ENCODE measurements around the gene MTM1.

Gene MTM1

DNA sequence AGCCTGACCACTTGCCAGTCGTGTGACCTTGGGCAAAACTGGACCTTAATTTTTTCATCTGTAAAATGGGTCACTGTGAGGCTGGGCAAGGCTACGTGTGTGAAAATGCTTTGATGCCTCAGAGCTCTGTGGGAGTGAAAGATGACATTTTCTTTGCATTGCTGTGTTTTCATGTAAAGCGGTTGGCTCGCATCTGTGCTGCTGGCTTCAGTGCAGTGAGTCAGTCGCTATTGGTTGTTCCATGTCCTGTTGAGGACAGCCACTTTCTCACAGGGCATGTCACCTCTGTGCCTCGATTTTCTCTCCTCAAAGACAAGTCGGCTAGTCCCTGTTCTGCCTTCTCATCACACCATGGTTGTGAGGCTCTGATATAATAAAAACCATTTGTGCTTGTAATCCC lies 129.2 kb downstream of the MTM1 start:
- no peak overlapping the region for H3K27ac ChIP-seq
- TF ChIP-seq CTCF (conservative IDR thresholded peaks at IDR 0.05): no peak

- no peak overlapping the region; the same call in 1 of the 2 replicates for H3K27ac ChIP-seq
- no peak for TF ChIP-seq CTCF (conservative IDR thresholded peaks at IDR 0.05)
Measured at GRCh38 chrX:150698981-150699380, 130.6 kb downstream of the MTM1 start.

- peak overlapping the region; percentile 29; the same call in 1 of the 2 replicates for H3K27ac ChIP-seq
Measured at GRCh38 chrX:150700107-150700506, 131.7 kb downstream of the MTM1 start.

DNA sequence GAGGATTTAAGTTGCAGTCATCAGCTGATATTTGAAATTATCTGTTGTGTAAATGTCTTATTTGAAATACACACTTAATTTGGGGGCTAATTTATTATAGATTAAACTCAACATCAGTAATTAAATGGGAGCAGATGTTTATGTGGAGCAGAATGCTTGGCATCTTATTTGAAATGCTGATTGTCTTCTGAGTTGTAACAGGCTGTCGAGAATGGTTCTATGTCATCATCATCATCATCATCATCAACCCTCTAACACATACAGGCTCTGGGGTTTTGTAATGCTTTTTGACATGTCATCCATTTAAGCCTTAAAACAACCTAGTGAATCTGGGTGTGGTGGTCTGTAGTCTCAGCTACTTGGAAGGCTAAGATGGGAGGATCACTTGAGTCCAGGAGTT lies 133.0 kb downstream of the MTM1 start:
- no peak overlapping the region for H3K27ac ChIP-seq
- TF ChIP-seq CTCF (conservative IDR thresholded peaks at IDR 0.05): no peak

More at GRCh38 chrX:150700107-150700506, 131.7 kb downstream of the MTM1 start:
- TF ChIP-seq CTCF (conservative IDR thresholded peaks at IDR 0.05): no peak

GRCh38 chrX:150702966-150703694 lies 134.7 kb downstream of the MTM1 start:
- no peak for TF ChIP-seq CTCF (conservative IDR thresholded peaks at IDR 0.05)
- H3K27ac ChIP-seq: no peak overlapping the region

DNA sequence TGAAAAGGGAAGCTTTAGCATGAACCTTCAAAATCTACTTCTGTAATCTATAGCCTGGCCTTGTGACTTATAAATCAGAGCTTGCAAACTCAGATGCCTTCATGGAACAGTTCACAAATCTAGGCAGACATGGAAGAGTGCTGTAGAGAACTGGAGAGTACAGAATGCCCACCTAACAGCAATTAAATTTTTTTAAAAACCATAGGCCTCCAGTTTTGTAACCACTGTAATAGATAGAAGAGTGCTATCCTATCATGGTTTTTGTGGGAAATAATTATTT lies 135.2 kb downstream of the MTM1 start:
- no peak overlapping the region for H3K27ac ChIP-seq
- TF ChIP-seq CTCF (conservative IDR thresholded peaks at IDR 0.05): no peak

DNA sequence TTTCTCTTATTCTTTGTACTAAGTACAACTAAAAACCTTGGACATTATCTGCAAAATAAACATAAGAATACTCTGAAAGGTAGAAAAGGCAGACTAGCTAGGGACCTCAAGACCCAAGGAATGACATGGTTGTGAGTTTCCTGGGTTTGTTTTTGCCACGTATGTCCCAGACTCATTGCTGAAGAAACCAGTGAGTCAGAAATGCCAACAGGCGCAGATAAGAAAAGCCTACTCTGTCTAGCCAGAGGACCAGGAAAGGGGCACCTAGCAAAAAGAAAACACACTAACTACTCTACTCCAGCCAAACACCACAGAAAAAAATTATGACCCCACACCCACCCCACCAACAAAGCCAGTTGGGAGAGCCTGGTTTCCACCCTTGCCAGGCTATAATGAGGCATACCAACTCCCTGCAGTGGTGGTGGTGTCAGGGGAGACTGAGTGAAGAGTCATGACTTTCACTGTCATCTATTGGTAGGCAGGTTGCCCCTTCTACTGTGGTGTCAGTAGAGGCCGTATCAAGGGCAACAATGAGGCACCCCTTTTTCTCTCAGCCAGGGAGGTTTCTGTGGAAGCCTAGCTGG lies 135.7 kb downstream of the MTM1 start:
- H3K27ac ChIP-seq: no peak overlapping the region
- TF ChIP-seq CTCF (conservative IDR thresholded peaks at IDR 0.05): no peak
